Measurements from ENCODE around the gene POPDC2.
A peak's percentile ranks its signal among the peaks of the same experiment; 100 is the strongest.
"Not testable (repeated sequence)": the region's sequence is repeated elsewhere in the genome, so short reads cannot be mapped to it uniquely, and the experiment has no call there.

POPDC2 gene

DNA sequence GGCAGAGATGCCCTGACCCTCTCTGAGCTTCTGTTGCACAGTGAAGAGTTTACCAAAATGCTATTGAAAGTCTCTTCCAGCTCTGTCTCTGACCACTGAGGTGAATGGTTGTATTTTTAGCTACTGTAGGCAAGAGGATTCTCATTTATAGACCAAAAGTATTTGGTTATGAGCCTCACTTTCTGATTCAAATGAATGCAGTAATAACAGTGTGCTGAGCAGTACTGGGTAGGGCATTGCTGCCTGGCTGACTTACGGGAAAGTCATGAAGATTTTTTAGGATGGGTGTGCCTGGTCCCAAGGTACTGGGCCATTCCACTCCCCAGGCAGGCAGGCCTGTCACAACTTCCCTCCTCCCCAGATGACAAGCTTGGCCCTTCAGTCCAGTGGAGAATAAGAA lies 47.2 kb downstream of the POPDC2 start:
- DNase-seq, result no peak

GRCh38 chr3:119611664-119612063 lies 48.7 kb downstream of the POPDC2 start:
- no peak for DNase-seq

DNA sequence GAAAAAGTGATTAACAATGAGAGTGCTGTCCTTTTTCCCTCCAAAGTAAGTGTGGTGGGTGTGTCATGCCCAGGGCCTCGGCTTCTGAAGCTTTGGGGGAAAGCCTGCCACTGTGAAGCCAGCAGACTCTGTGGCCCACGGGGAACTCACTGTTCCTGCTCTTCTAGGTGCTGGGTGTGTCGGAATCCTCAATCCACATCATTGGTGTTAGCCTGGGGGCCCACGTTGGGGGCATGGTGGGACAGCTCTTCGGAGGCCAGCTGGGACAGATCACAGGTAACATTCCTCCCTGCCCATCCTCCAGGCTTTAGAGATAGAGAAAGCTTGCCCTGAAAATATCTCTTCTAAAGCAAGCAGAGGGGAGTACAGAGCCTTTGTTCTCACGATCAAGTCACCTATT lies 51.1 kb downstream of the POPDC2 start:
- no peak for DNase-seq

GRCh38 chr3:119608405-119609000 lies 51.9 kb downstream of the POPDC2 start:
- no peak for DNase-seq

GRCh38 chr3:119604878-119605277 lies 55.5 kb downstream of the POPDC2 start:
- no peak for DNase-seq

DNA sequence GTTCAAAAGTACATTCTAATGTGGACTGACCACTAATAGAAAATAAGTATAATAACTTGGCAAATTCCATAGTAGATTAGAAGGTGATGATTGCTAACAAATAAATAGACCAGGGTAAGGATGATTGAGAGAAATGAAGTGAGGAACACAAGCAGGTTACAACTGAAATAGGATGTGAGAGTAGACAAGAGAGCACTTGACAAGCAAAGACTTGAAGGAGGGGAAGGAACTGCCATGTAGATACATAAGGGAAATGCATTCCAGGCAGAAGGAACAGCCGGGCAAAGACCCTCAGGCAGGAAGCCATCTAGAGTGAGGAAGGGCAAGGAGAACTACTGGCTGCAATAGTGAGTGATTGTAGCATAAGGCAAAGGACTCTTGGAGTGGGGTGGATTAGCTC lies 57.7 kb downstream of the POPDC2 start:
- no peak for DNase-seq

GRCh38 chr3:119601154-119601553 lies 59.2 kb downstream of the POPDC2 start:
- DNase-seq, result no peak

- no peak for DNase-seq
Observed at GRCh38 chr3:119600732-119601131, 59.7 kb downstream of the POPDC2 start.

DNA sequence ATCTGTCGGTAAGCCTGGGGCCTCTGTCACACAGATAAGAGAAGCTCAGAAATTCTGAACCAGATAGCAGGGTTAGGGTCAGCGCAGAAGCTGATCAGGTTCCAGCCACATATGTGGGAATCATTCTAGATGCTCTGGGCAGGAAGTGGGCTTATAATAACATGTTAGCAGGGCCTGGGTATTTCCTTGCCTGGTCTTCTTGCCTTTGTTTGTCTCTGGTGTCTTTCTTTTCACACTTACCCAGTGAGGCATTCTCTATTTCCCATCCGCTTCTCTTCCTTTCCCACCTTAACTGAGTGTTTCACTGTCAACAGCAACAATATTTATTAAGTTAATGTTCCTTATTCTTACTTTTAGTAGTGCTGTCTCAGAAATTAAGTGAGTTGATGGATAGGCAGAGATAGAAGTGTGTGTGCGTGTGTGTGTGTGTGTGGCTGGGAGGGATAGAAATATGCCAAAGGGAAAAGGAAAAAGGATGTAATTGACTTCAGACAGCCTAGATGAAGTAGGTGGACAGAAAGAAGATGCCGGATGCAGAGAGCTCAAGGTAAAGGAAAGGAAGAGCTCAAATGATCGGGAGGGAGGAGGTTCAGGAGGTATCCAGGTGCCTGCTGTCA lies 60.7 kb downstream of the POPDC2 start:
- no peak for DNase-seq

DNA sequence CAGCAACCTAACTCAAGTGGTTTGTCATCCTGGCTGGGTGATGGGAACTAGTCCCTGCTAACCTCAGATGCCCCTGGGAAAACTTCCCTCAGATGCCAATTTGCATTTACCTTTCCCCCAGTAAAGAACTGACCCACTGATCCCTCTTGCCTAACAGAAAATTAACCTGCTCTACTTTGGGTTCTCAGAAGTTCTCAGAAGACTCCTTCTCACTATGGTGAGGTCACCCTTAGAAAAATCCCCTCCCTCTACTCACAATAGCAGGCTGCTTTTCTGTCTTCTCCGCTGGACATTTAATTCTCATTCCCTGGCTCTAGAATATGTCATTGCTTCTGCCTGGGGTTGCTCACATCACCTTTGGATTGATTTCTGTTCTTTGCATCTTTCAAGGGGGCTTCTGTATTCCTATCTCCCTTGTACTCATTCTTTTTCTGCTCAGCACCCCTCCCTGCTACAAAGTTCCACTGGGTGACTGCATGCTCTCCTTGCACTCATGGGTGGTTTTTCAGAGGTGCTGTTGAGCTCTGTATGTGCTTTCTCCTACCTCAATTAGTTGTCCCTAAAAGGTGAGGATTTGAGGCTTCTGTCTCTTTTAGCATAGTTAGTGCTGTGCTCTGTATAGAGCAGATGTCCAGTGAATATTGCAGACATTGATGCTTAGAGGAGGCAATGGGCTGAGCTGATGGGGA lies 61.8 kb downstream of the POPDC2 start:
- DNase-seq, result no peak

GRCh38 chr3:119597548-119598288 lies 62.7 kb downstream of the POPDC2 start, which contains the start of gene PLA1A:
Gene PLA1A, plus strand, starts transcription at chr3:119597885. Its CDS starts 29 bp downstream, at chr3:119597914.
- no peak for DNase-seq

GRCh38 chr3:119596398-119596797 lies 64.0 kb downstream of the POPDC2 start:
- no peak for DNase-seq

- DNase-seq, result peak in 2 of 14 donors; percentile 20
Observed at GRCh38 chr3:119595639-119596334, 64.6 kb downstream of the POPDC2 start.

DNA sequence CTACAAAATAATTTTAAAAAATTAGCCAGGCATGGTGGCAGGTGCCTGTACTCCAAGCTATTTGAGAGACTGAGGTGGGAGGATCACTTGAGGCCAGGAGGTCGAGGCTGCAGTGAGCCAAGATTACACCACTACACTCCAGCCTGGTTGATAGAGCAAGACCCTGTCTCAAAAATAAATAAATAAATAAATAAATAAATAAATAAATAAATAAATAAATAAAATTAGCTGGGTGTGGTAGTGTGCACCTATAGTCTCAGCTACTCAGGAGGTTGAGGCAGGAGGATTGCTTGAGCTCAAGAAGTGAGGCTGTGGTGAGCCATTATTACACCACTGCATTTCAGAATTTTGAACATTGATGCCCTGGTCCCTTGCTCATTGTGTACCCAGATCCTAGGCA lies 65.5 kb downstream of the POPDC2 start:
- DNase-seq, result not testable (repeated sequence)

GRCh38 chr3:119594066-119594465 lies 66.3 kb downstream of the POPDC2 start:
- no peak for DNase-seq

GRCh38 chr3:119592861-119593260 lies 67.5 kb downstream of the POPDC2 start:
- no peak for DNase-seq
